ACC112 (cell line): Measurements from ENCODE around the gene RRAS2.
"Not testable (repeated sequence)": the region's sequence is repeated elsewhere in the genome, so short reads cannot be mapped to it uniquely, and the experiment has no call there.

Source experiments
- H2AFZ ChIP-seq: fragments of 200-600 bp; sonication (generic); one replicate; pipeline ENCODE4 v1.6.0; 2017; ENCODE audit warnings: antibody characterized with exemption, low read length; ENCODE audit not compliant: unreplicated experiment
- H3K27ac ChIP-seq: fragments of 200-600 bp; sonication (generic); 2 replicates; pipeline ENCODE4 v1.5.1; 2014; ENCODE audit warnings: low read depth, mild to moderate bottlenecking, antibody characterized with exemption, low read length, moderate library complexity
- H3K27me3 ChIP-seq: fragments of 200-600 bp; sonication (generic); 2 replicates; pipeline ENCODE4 v1.6.1; 2014; ENCODE audit warnings: mild to moderate bottlenecking, antibody characterized with exemption, low read length, moderate library complexity, mixed read lengths; ENCODE audit not compliant: insufficient read depth
- H3K36me3 ChIP-seq: fragments of 200-600 bp; sonication (generic); 2 replicates; pipeline ENCODE4 v1.6.1; 2016; ENCODE audit warnings: mild to moderate bottlenecking, antibody characterized with exemption, low read length, moderate library complexity, mixed read lengths; ENCODE audit not compliant: insufficient read depth
- H3K4me1 ChIP-seq: fragments of 200-600 bp; sonication (generic); one replicate; pipeline ENCODE4 v1.6.1; 2016; ENCODE audit warnings: low read length, mixed read lengths; ENCODE audit not compliant: insufficient read depth, unreplicated experiment, control insufficient read depth
- H3K4me3 ChIP-seq: fragments of 200-600 bp; sonication (generic); 2 replicates; pipeline ENCODE4 v1.5.1; 2014; ENCODE audit warnings: mild to moderate bottlenecking, low read depth, low read length
- H3K79me2 ChIP-seq: fragments of 200-600 bp; sonication (generic); one replicate; pipeline ENCODE4 v1.6.0; 2016; ENCODE audit warnings: low read length; ENCODE audit not compliant: control insufficient read depth, unreplicated experiment, insufficient read depth

The RRAS2 gene

DNA sequence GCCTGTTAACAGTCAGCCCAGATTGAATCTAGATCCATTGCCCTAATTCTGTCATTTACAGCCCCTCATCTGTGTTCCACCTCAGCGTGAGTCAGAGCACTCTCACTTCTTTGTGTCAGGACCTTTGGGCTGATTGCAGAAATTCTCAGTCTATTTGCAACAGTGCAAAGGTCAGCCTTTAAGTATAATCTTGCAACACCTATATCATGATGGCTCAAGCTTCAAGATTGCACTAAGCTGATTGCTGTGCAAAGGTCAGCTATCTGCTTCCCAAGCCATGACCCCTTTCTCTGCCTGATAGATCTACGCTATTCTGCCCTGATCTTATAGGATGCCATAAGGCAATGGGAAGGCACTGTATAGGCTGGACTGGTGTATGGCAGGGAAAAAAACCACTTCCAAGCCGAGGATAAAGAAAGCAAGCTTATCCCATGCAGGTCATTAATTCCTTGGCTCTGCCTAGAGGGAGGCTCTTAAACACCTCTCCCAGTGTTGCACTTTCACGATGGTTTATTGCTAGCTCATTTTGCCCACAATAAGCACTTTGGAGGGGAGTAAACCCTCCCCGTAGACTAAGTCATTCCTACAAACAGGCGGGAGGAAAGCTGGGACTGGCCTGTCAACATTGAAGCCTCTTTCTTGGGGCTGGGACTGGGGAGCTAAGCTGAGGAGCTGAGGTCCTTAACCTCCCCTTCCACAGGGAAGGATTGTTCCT is 100.6 kb downstream of the RRAS2 start:
- no peak overlapping the region for H2AFZ ChIP-seq
- peaks cover 14% of the 10 kb centered on the region for H3K4me1 ChIP-seq
- no peak overlapping the region for H3K27ac ChIP-seq
- no peaks in the 10 kb centered on the region for H3K79me2 ChIP-seq
- H3K4me3 ChIP-seq: no peak overlapping the region
- H3K27me3 ChIP-seq: no peaks in the 10 kb centered on the region
- no peaks in the 10 kb centered on the region for H3K36me3 ChIP-seq

- Histone ChIP-seq H3K36me3 (no peaks in the 10 kb centered on the region), H3K4me1 (peaks cover 14% of the 10 kb centered on the region), H3K4me3 (no peak overlapping the region), H2AFZ (no peak overlapping the region), H3K27ac (no peak overlapping the region), H3K79me2 (no peaks in the 10 kb centered on the region), H3K27me3 (peaks cover 2% of the 10 kb centered on the region; the same call in 1 of the 2 replicates)
Observed at GRCh38 chr11:14255238-14255534, 103.8 kb downstream of the RRAS2 start.

- no peak overlapping the region for H2AFZ ChIP-seq
- no peak overlapping the region for H3K4me3 ChIP-seq
- peaks cover 14% of the 10 kb centered on the region for H3K4me1 ChIP-seq
- no peaks in the 10 kb centered on the region for H3K79me2 ChIP-seq
- H3K36me3 ChIP-seq: no peaks in the 10 kb centered on the region
- no peak overlapping the region for H3K27ac ChIP-seq
- peaks cover 2% of the 10 kb centered on the region; the same call in 1 of the 2 replicates for H3K27me3 ChIP-seq
Observed at GRCh38 chr11:14254533-14255237, 104.3 kb downstream of the RRAS2 start.

GRCh38 chr11:14253840-14254239 is 105.1 kb downstream of the RRAS2 start:
- Histone ChIP-seq H3K27ac (no peak overlapping the region), H2AFZ (no peak overlapping the region), H3K4me3 (no peak overlapping the region), H3K27me3 (peaks cover 3% of the 10 kb centered on the region; the same call in 1 of the 2 replicates), H3K79me2 (no peaks in the 10 kb centered on the region), H3K4me1 (peaks cover 14% of the 10 kb centered on the region), H3K36me3 (no peaks in the 10 kb centered on the region)

DNA sequence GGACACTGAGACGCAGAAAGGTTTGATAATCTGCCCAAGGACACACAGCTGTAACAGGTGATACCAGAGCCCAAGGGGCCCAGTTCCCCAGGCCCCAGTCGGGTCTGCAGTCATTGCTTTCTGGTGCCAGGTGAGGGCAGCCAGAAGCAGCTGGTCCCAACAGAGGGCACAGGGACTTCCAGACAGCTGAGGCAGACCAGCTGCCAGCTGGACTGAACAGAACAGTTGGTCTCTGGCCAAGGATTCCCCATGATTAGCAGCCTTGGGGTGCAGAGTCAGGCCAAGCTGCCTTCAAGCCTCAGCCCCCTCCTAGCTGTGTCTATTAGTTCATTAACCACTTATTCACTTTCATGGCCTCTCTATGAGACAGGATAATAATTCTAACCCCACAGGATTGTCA is 105.6 kb downstream of the RRAS2 start:
- H3K79me2 ChIP-seq: no peaks in the 10 kb centered on the region
- H3K36me3 ChIP-seq: no peaks in the 10 kb centered on the region
- peaks cover 10% of the 10 kb centered on the region for H3K4me1 ChIP-seq
- no peak overlapping the region for H2AFZ ChIP-seq
- peaks cover 7% of the 10 kb centered on the region for H3K27me3 ChIP-seq
- H3K27ac ChIP-seq: no peak overlapping the region
- H3K4me3 ChIP-seq: no peak overlapping the region

GRCh38 chr11:14252501-14252900 is 106.5 kb downstream of the RRAS2 start:
- peaks cover 16% of the 10 kb centered on the region for H3K27me3 ChIP-seq
- H2AFZ ChIP-seq, H3K4me3 ChIP-seq, H3K4me1 ChIP-seq, H3K36me3 ChIP-seq, H3K27ac ChIP-seq, H3K79me2 ChIP-seq: not testable (repeated sequence)

GRCh38 chr11:14251754-14252153 is 107.2 kb downstream of the RRAS2 start:
- H2AFZ ChIP-seq: no peak overlapping the region
- H3K4me1 ChIP-seq: no peaks in the 10 kb centered on the region
- H3K79me2 ChIP-seq: no peaks in the 10 kb centered on the region
- no peak overlapping the region for H3K4me3 ChIP-seq
- peaks cover 21% of the 10 kb centered on the region for H3K27me3 ChIP-seq
- H3K36me3 ChIP-seq: no peaks in the 10 kb centered on the region
- H3K27ac ChIP-seq: no peak overlapping the region

DNA sequence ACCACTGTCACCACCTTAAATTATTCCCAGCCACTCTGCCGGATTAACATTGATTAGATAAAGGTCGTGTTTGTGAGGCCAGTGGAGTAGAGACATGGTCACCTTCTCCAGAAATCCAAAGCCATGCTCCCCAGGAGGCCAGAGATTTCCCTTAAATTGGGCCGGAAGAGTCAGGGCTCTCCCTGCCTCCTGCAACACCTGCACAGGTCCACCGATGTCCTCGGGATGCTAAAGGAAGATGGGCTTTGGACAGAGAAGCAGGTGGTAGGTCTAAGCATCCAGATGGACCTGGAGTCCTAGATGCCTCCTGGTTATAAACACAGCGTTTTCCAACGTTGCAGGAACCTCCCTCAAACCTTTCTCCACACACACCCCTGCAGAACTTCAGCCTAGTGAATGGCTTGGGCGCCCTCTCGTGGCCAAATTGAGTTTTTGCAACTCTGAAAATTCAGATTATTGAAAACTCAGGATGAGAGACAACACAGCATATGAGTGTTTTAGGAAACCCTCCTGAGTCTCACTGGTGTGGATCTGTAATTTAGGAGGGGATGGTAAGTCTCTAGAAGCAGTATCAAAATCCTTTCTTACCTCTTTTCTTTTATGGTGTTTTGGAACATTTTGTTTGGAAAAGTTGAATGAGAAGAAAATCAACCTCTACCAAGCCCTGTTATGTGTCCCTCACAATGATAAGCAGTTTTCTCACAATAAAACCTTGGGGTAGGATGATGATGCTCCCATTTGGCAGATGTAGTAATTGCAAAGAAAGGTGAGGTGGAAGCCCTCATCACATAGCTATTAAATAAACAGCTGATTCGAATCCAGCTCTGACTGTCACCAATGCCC is 109.6 kb downstream of the RRAS2 start:
- no peaks in the 10 kb centered on the region for H3K4me1 ChIP-seq
- no peaks in the 10 kb centered on the region for H3K79me2 ChIP-seq
- no peak overlapping the region for H3K4me3 ChIP-seq
- H3K36me3 ChIP-seq: no peaks in the 10 kb centered on the region
- peaks cover 35% of the 10 kb centered on the region for H3K27me3 ChIP-seq
- H2AFZ ChIP-seq: no peak overlapping the region
- H3K27ac ChIP-seq: no peak overlapping the region

- no peaks in the 10 kb centered on the region for H3K4me1 ChIP-seq
- no peaks in the 10 kb centered on the region for H3K36me3 ChIP-seq
- no peak overlapping the region for H3K27ac ChIP-seq
- H3K27me3 ChIP-seq: peaks cover 35% of the 10 kb centered on the region
- no peak overlapping the region for H3K4me3 ChIP-seq
- H3K79me2 ChIP-seq: no peaks in the 10 kb centered on the region
- no peak overlapping the region for H2AFZ ChIP-seq
Observed at GRCh38 chr11:14248580-14248981, 110.4 kb downstream of the RRAS2 start.

DNA sequence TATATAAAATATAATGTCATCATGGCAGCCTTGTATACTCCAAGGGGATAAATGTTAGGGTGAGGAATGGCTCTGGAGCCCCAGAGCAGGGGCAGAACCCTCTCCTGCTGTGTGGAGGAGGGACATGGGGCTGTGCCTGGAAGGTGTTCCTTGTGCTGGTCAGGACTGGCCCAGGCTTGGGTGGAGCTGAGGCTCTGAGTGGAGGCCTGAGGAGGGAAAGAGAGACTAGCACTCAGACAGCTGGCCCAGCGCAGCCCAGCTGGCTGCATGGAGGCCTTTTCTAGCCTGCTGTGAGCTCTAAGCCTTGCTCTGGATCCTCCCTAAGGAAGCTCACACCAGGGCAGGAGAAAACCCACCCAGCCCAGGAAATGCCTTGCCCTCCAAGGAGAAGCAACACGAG is 113.5 kb downstream of the RRAS2 start:
- no peaks in the 10 kb centered on the region for H3K4me1 ChIP-seq
- H3K27me3 ChIP-seq: peaks cover 38% of the 10 kb centered on the region
- H3K79me2 ChIP-seq: no peaks in the 10 kb centered on the region
- no peak overlapping the region for H2AFZ ChIP-seq
- H3K36me3 ChIP-seq: no peaks in the 10 kb centered on the region
- H3K4me3 ChIP-seq: no peak overlapping the region
- no peak overlapping the region for H3K27ac ChIP-seq
